Right atrium auricular region (tissue), 2 donors: Measurements from ENCODE around the gene CCDC83. TPM values are rescaled to one million over a fixed set of nuclear protein-coding genes. Genes with fewer than 3 reads are reported as not detected.
"Not testable (repeated sequence)": the region's sequence is repeated elsewhere in the genome, so short reads cannot be mapped to it uniquely, and the experiment has no call there.

ENCODE experiments used
- DNase-seq: peaks from one replicate; pipeline ENCODE4 v3.0.0-alpha.2; 2019; ENCODE audit warnings: low spot score
- H3K27ac ChIP-seq, 2 donors: fragments of 200-600 bp; sonication (generic); 1 replicate in 1 of 2; 2 replicates in 1 of 2; pipeline ENCODE4 v1.5.1; 2016 to 2019
- H3K27me3 ChIP-seq, 2 donors: fragments of 200-600 bp; sonication (generic); one replicate each; pipeline versions ENCODE4 v1.5.1 to v1.6.0; 2017 to 2019
- H3K36me3 ChIP-seq: fragments of 200-600 bp; sonication (generic); one replicate; pipeline ENCODE4 v1.5.1; 2016
- H3K4me1 ChIP-seq, 2 donors: fragments of 200-600 bp; sonication (generic); one replicate each; pipeline versions ENCODE4 v1.5.1 to v1.6.0; 2017 to 2019
- H3K4me3 ChIP-seq, 2 donors: fragments of 200-600 bp; sonication (generic); 1 replicate in 1 of 2; 2 replicates in 1 of 2; pipeline ENCODE4 v1.5.1; 2017 to 2019; ENCODE audit warnings: mild to moderate bottlenecking in 1 of 2, moderate library complexity in 1 of 2
- H3K9me3 ChIP-seq, 2 donors: fragments of 200-600 bp; sonication (generic); one replicate each; pipeline ENCODE4 v1.5.1; 2019
- CTCF ChIP-seq, 2 donors: fragments of 200-600 bp; sonication (generic); IDR thresholded peaks; one replicate each; pipeline ENCODE4 v1.5.1; 2019; ENCODE audit warnings: antibody characterized with exemption in 2 of 2
- total RNA-seq, 2 donors: library from RNA; depleted of rRNA; stranded (reverse); fragments of >200 nt; gene quantifications; one replicate each; pipeline ENCODE4 v1.1.0, GENCODE V29; 2016

CCDC83 gene
- total RNA-seq, 2 donors from 2014 or later, result not detected

- no peaks in the 10 kb centered on the region for H3K27me3 ChIP-seq
- H3K4me1 ChIP-seq, result peaks cover 0 to 31% of the 10 kb centered on the region in 2 donors
- H3K9me3 ChIP-seq, result no peaks in the 10 kb centered on the region
- no peak for TF ChIP-seq CTCF (IDR thresholded peaks at IDR 0.05)
- H3K36me3 ChIP-seq, result no peaks in the 10 kb centered on the region
- DNase-seq, result no peak
- H3K4me3 ChIP-seq, result no peak overlapping the region
- no peak overlapping the region for H3K27ac ChIP-seq
Observed at GRCh38 chr11:85948884-85949283, 93.7 kb downstream of the CCDC83 start.

GRCh38 chr11:85949798-85950197, 94.6 kb downstream of the CCDC83 start:
- Histone ChIP-seq H3K27ac (no peak overlapping the region), H3K4me1 (peaks cover 0 to 38% of the 10 kb centered on the region in 2 donors), H3K36me3 (no peaks in the 10 kb centered on the region), H3K4me3 (no peak overlapping the region), H3K9me3 (no peaks in the 10 kb centered on the region), H3K27me3 (no peaks in the 10 kb centered on the region)
- no peak for TF ChIP-seq CTCF (IDR thresholded peaks at IDR 0.05)
- DNase-seq, result no peak

GRCh38 chr11:85950317-85951048, 95.3 kb downstream of the CCDC83 start:
- Histone ChIP-seq H3K4me1 (peaks cover 0 to 45% of the 10 kb centered on the region in 2 donors), H3K4me3 (no peak overlapping the region), H3K27me3 (no peaks in the 10 kb centered on the region), H3K36me3 (no peaks in the 10 kb centered on the region), H3K27ac (no peak overlapping the region), H3K9me3 (no peaks in the 10 kb centered on the region)
- no peak for DNase-seq
- TF ChIP-seq CTCF (IDR thresholded peaks at IDR 0.05), result no peak

- Histone ChIP-seq H3K27me3 (no peaks in the 10 kb centered on the region), H3K9me3 (no peaks in the 10 kb centered on the region), H3K4me3 (no peak overlapping the region), H3K4me1 (peaks cover 0 to 47% of the 10 kb centered on the region in 2 donors), H3K27ac (no peak overlapping the region), H3K36me3 (peaks cover 5% of the 10 kb centered on the region)
- no peak for TF ChIP-seq CTCF (IDR thresholded peaks at IDR 0.05)
- no peak for DNase-seq
Observed at GRCh38 chr11:85951049-85951405, 95.8 kb downstream of the CCDC83 start.

- peaks cover 0 to 47% of the 10 kb centered on the region in 2 donors for H3K4me1 ChIP-seq
- no peak for TF ChIP-seq CTCF (IDR thresholded peaks at IDR 0.05)
- no peak for DNase-seq
Observed at GRCh38 chr11:85951428-85952107, 96.4 kb downstream of the CCDC83 start.

GRCh38 chr11:85952108-85952485, 96.9 kb downstream of the CCDC83 start:
- DNase-seq, H3K4me3 ChIP-seq, H3K27me3 ChIP-seq, H3K27ac ChIP-seq, H3K9me3 ChIP-seq: not testable (repeated sequence)
- Histone ChIP-seq H3K36me3 (peaks cover 14% of the 10 kb centered on the region), H3K4me1 (peaks cover 0 to 45% of the 10 kb centered on the region in 2 donors)

More at GRCh38 chr11:85951428-85952107, 96.4 kb downstream of the CCDC83 start:
- no peak overlapping the region for H3K27ac ChIP-seq
- H3K36me3 ChIP-seq, result peaks cover 10% of the 10 kb centered on the region
- no peaks in the 10 kb centered on the region for H3K27me3 ChIP-seq
- H3K9me3 ChIP-seq, result no peaks in the 10 kb centered on the region
- H3K4me3 ChIP-seq, result no peak overlapping the region
